ENCODE data around the gene ABLIM2.

Gene ABLIM2

GRCh38 chr4:8163436-8164193, 5.0 kb upstream of the ABLIM2 start:
- H3K4me3 ChIP-seq (ENCODE audit: low read length), result no peak overlapping the region
- TF ChIP-seq ZNF274 (IDR thresholded peaks at IDR 0.05; ENCODE audit: low read depth, low read length), result no peak

GRCh38 chr4:8163026-8163425, 4.4 kb upstream of the ABLIM2 start:
- no peak overlapping the region for H3K4me3 ChIP-seq (ENCODE audit: low read length)
- no peak for TF ChIP-seq ZNF274 (IDR thresholded peaks at IDR 0.05; ENCODE audit: low read depth, low read length)

- H3K4me3 ChIP-seq (ENCODE audit: low read length), result no peak overlapping the region
- TF ChIP-seq ZNF274 (IDR thresholded peaks at IDR 0.05; ENCODE audit: low read depth, low read length), result no peak
Measured at GRCh38 chr4:8162625-8163024, 4.0 kb upstream of the ABLIM2 start.

GRCh38 chr4:8160572-8160971, 2.0 kb upstream of the ABLIM2 start:
- TF ChIP-seq ZNF274 (IDR thresholded peaks at IDR 0.05; ENCODE audit: low read depth, low read length), result no peak
- H3K4me3 ChIP-seq (ENCODE audit: low read length), result no peak overlapping the region

GRCh38 chr4:8160233-8160560, 1.6 kb upstream of the ABLIM2 start:
- no peak for TF ChIP-seq ZNF274 (IDR thresholded peaks at IDR 0.05; ENCODE audit: low read depth, low read length)
- H3K4me3 ChIP-seq (ENCODE audit: low read length), result no peak overlapping the region

- H3K4me3 ChIP-seq (ENCODE audit: low read length), result peak overlapping the region; percentile 88; the same call in 1 of the 2 replicates
- no peak for TF ChIP-seq ZNF274 (IDR thresholded peaks at IDR 0.05; ENCODE audit: low read depth, low read length)
Measured at GRCh38 chr4:8159537-8160232, 1.1 kb upstream of the ABLIM2 start.

GRCh38 chr4:8157944-8158709, 486 bp downstream of the ABLIM2 start:
- H3K4me3 ChIP-seq (ENCODE audit: low read length), result peak overlapping the region; percentile 52; the same call in 1 of the 2 replicates
- no peak for TF ChIP-seq ZNF274 (IDR thresholded peaks at IDR 0.05; ENCODE audit: low read depth, low read length)

GRCh38 chr4:8157496-8157895, 1.1 kb downstream of the ABLIM2 start:
- TF ChIP-seq ZNF274 (IDR thresholded peaks at IDR 0.05; ENCODE audit: low read depth, low read length), result no peak
- H3K4me3 ChIP-seq (ENCODE audit: low read length), result no peak overlapping the region

- TF ChIP-seq ZNF274 (IDR thresholded peaks at IDR 0.05; ENCODE audit: low read depth, low read length), result no peak
Measured at GRCh38 chr4:8156617-8157016, 2.0 kb downstream of the ABLIM2 start.

GRCh38 chr4:8155660-8156421, 2.8 kb downstream of the ABLIM2 start:
- no peak overlapping the region for H3K4me3 ChIP-seq (ENCODE audit: low read length)
- no peak for TF ChIP-seq ZNF274 (IDR thresholded peaks at IDR 0.05; ENCODE audit: low read depth, low read length)

More at GRCh38 chr4:8156617-8157016, 2.0 kb downstream of the ABLIM2 start:
- no peak overlapping the region for H3K4me3 ChIP-seq (ENCODE audit: low read length)

GRCh38 chr4:8155048-8155447, 3.6 kb downstream of the ABLIM2 start:
- TF ChIP-seq ZNF274 (IDR thresholded peaks at IDR 0.05; ENCODE audit: low read depth, low read length), result no peak
- H3K4me3 ChIP-seq (ENCODE audit: low read length), result no peak overlapping the region

- TF ChIP-seq ZNF274 (IDR thresholded peaks at IDR 0.05; ENCODE audit: low read depth, low read length), result no peak
- H3K4me3 ChIP-seq (ENCODE audit: low read length), result no peak overlapping the region
Measured at GRCh38 chr4:8153441-8153840, 5.2 kb downstream of the ABLIM2 start.

- H3K4me3 ChIP-seq (ENCODE audit: low read length), result no peak overlapping the region
- no peak for TF ChIP-seq ZNF274 (IDR thresholded peaks at IDR 0.05; ENCODE audit: low read depth, low read length)
Measured at GRCh38 chr4:8152865-8153257, 5.8 kb downstream of the ABLIM2 start.

Measured in GM08714 (cell line).